Left cardiac atrium (tissue), 4 donors: ENCODE results near the gene PRKN. TPM values are rescaled to one million over a fixed set of nuclear protein-coding genes. Genes with fewer than 3 reads are reported as not detected.
A peak's percentile ranks its signal among the peaks of the same experiment; 100 is the strongest.

Experiments
- ATAC-seq, 2 donors: fragments of 200-7000 bp; cut with Tn5 transposase; one replicate each; pipeline ENCODE4 v1.9.1; 2020; ENCODE audit warnings: mild to moderate bottlenecking in 2 of 2, moderate library complexity in 2 of 2
- DNase-seq: peaks from one replicate; pipeline ENCODE4 v3.0.0-alpha.2; 2020
- intact Hi-C, 2 donors: fragments of 100-400 bp; cut with DNase I; formaldehyde crosslinking; loops; one replicate each; pipeline versions ENCODE4 v1.14.1 to v1.15.1; 2022 to 2023
- total RNA-seq, 2 donors: library from RNA; stranded (reverse); fragmentation: NEBNext Ultra II Directional; extraction: Animal tissue kit (Norgen Biotek cat#: 25700); gene quantifications; one replicate each; pipeline ENCODE4 v1.2.1, GENCODE V29; 2021
- donor health status: DM: no; HTN: yes; CAD: no.
- donor health status: DM: no; HTN: yes; CAD: no; lungs with severe emphysema.
- donor health status: DM: yes; HTN: yes; CAD: no.
- donor health status: Dilated cardiomyopathy.

Gene PRKN
- total RNA-seq, 2 donors from 2014 or later, result 13.8 to 22.2 TPM

GRCh38 chr6:162630069-162630468 is 97.5 kb downstream of the PRKN start:
- no peak for ATAC-seq
- intact Hi-C loops, result no loop called here
- DNase-seq, result no peak

GRCh38 chr6:162627825-162628224 is 99.7 kb downstream of the PRKN start:
- DNase-seq (no peak), ATAC-seq (no peak)
- intact Hi-C loops, result no loop called here

- ATAC-seq (no peak), DNase-seq (no peak)
- intact Hi-C loops, result no loop called here
Measured at GRCh38 chr6:162627362-162627761, 100.2 kb downstream of the PRKN start.

- intact Hi-C loops, result no loop called here
- no peak for DNase-seq
- no peak for ATAC-seq
Measured at GRCh38 chr6:162626869-162627268, 100.7 kb downstream of the PRKN start.

- ATAC-seq (no peak), DNase-seq (no peak)
- intact Hi-C loops, result no loop called here
Measured at GRCh38 chr6:162625846-162626540, 101.6 kb downstream of the PRKN start.

GRCh38 chr6:162622572-162622971 is 105.0 kb downstream of the PRKN start:
- DNase-seq (no peak), ATAC-seq (no peak)
- intact Hi-C loops, result no loop called here

GRCh38 chr6:162621246-162621645 is 106.3 kb downstream of the PRKN start:
- DNase-seq (no peak), ATAC-seq (peak; percentile 70 to 99)
- intact Hi-C loops, result no loop called here

GRCh38 chr6:162620073-162620472 is 107.5 kb downstream of the PRKN start:
- intact Hi-C loops, result no loop called here

GRCh38 chr6:162618448-162619002 is 109.0 kb downstream of the PRKN start:
- intact Hi-C loops, result no loop called here

More at GRCh38 chr6:162620073-162620472, 107.5 kb downstream of the PRKN start:
- ATAC-seq, result no peak
- no peak for DNase-seq

GRCh38 chr6:162615016-162615705 is 112.4 kb downstream of the PRKN start:
- DNase-seq (no peak), ATAC-seq (peak in 1 of 2 donors; percentile 86)
- intact Hi-C loops, result no loop called here

More at GRCh38 chr6:162618448-162619002, 109.0 kb downstream of the PRKN start:
- DNase-seq (no peak), ATAC-seq (no peak)

GRCh38 chr6:162613310-162613709 is 114.3 kb downstream of the PRKN start:
- intact Hi-C loops, result no loop called here
- ATAC-seq (no peak), DNase-seq (no peak)

- no peak for ATAC-seq
- no peak for DNase-seq
- intact Hi-C loops, result no loop called here
Measured at GRCh38 chr6:162612613-162613012, 115.0 kb downstream of the PRKN start.

- no peak for ATAC-seq
- intact Hi-C loops, result no loop called here
- no peak for DNase-seq
Measured at GRCh38 chr6:162610351-162610750, 117.2 kb downstream of the PRKN start.

GRCh38 chr6:162605881-162606280 is 121.7 kb downstream of the PRKN start:
- DNase-seq, result no peak
- no peak for ATAC-seq
- intact Hi-C loops, result no loop called here

- ATAC-seq (no peak), DNase-seq (no peak)
- intact Hi-C loops, result no loop called here
Measured at GRCh38 chr6:162603231-162604015, 124.1 kb downstream of the PRKN start.

- intact Hi-C loops, result no loop called here
- DNase-seq (no peak), ATAC-seq (peak; percentile 69 to 73)
Measured at GRCh38 chr6:162602759-162603158, 124.8 kb downstream of the PRKN start.

GRCh38 chr6:162596676-162597075 is 130.9 kb downstream of the PRKN start:
- no peak for ATAC-seq
- DNase-seq, result no peak
- intact Hi-C loops, result no loop called here

- ATAC-seq (no peak), DNase-seq (no peak)
- intact Hi-C loops, result no loop called here
Measured at GRCh38 chr6:162591517-162591916, 136.0 kb downstream of the PRKN start.

- ATAC-seq (no peak), DNase-seq (no peak)
- intact Hi-C loops, result no loop called here
Measured at GRCh38 chr6:162581988-162582780, 145.4 kb downstream of the PRKN start.
